GM18526 (cell line): ENCODE measurements around the gene MAP7D2.

Experiments used
- POLR2A ChIP-seq: IDR thresholded peaks from 3 replicates; pipeline ENCODE4 v1.6.1; 2011; ENCODE audit not compliant: insufficient read length; ENCODE audit errors: extremely low read depth

Gene MAP7D2

GRCh38 chrX:20116577-20117240 is at the start of gene MAP7D2:
TSS of gene MAP7D2 (minus strand) at chrX:20116907. CDS start at chrX:20116879, 28 bp downstream.
- no peak for TF ChIP-seq POLR2A

- no peak for TF ChIP-seq POLR2A
Observed at GRCh38 chrX:20159797-20160385, 43.2 kb upstream of the MAP7D2 start.

- TF ChIP-seq POLR2A = no peak
Observed at GRCh38 chrX:20151689-20152088, 35.0 kb upstream of the MAP7D2 start.

- no peak for TF ChIP-seq POLR2A
Observed at GRCh38 chrX:20149326-20149725, 32.6 kb upstream of the MAP7D2 start.

GRCh38 chrX:20147561-20147960 is 30.9 kb upstream of the MAP7D2 start:
- TF ChIP-seq POLR2A = no peak

- no peak for TF ChIP-seq POLR2A
Observed at GRCh38 chrX:20144491-20144890, 27.8 kb upstream of the MAP7D2 start.

- TF ChIP-seq POLR2A = no peak
Observed at GRCh38 chrX:20143561-20143960, 26.9 kb upstream of the MAP7D2 start.

- TF ChIP-seq POLR2A = no peak
Observed at GRCh38 chrX:20143111-20143510, 26.4 kb upstream of the MAP7D2 start.

GRCh38 chrX:20141281-20142220 is 24.8 kb upstream of the MAP7D2 start, which contains the start of gene EIF1AX:
TSS of gene EIF1AX (minus strand) at chrX:20141838. CDS start at chrX:20141640, 198 bp downstream.
- TF ChIP-seq POLR2A = peak; percentile 61

- TF ChIP-seq POLR2A = no peak
Observed at GRCh38 chrX:20140420-20140819, 23.7 kb upstream of the MAP7D2 start.

- no peak for TF ChIP-seq POLR2A
Observed at GRCh38 chrX:20139966-20140365, 23.3 kb upstream of the MAP7D2 start.

- no peak for TF ChIP-seq POLR2A
Observed at GRCh38 chrX:20135944-20136343, 19.2 kb upstream of the MAP7D2 start.

GRCh38 chrX:20132666-20133065 is 16.0 kb upstream of the MAP7D2 start:
- TF ChIP-seq POLR2A = no peak

- TF ChIP-seq POLR2A = no peak
Observed at GRCh38 chrX:20130357-20130756, 13.7 kb upstream of the MAP7D2 start.

- TF ChIP-seq POLR2A = no peak
Observed at GRCh38 chrX:20129547-20129946, 12.8 kb upstream of the MAP7D2 start.

- no peak for TF ChIP-seq POLR2A
Observed at GRCh38 chrX:20128670-20129069, 12.0 kb upstream of the MAP7D2 start.

GRCh38 chrX:20124964-20125363 is 8.3 kb upstream of the MAP7D2 start:
- no peak for TF ChIP-seq POLR2A
